HG03097 (cell line): Measurements from ENCODE around the gene MYO18B.
"Not testable (repeated sequence)": the region's sequence is repeated elsewhere in the genome, so short reads cannot be mapped to it uniquely, and the experiment has no call there.

Experiments used
- ATAC-seq: cut with Tn5 transposase; IDR thresholded peaks from one replicate; pipeline ENCODE4 v1.9.1; 2021; ENCODE audit not compliant: unreplicated experiment, low FRiP score

The MYO18B gene

GRCh38 chr22:25741692-25742626 lies at the start of gene MYO18B:
MYO18B (plus strand) TSS chr22:25742188; CDS start chr22:25761093, 18,905 bp downstream.
- ATAC-seq = no peak

- ATAC-seq = no peak
These were observed 49.4 kb upstream of the MYO18B start for GRCh38 chr22:25692397-25693267.

GRCh38 chr22:25693268-25693565 lies 48.8 kb upstream of the MYO18B start:
- no peak for ATAC-seq

- no peak for ATAC-seq
These were observed 47.6 kb upstream of the MYO18B start for GRCh38 chr22:25694196-25694907.

- ATAC-seq = no peak
These were observed 46.8 kb upstream of the MYO18B start for GRCh38 chr22:25695146-25695545.

- no peak for ATAC-seq
These were observed 45.2 kb upstream of the MYO18B start for GRCh38 chr22:25696763-25697162.

- ATAC-seq = no peak
These were observed 44.8 kb upstream of the MYO18B start for GRCh38 chr22:25697181-25697664.

GRCh38 chr22:25697978-25698377 lies 44.0 kb upstream of the MYO18B start:
- ATAC-seq = no peak

GRCh38 chr22:25698461-25698860 lies 43.5 kb upstream of the MYO18B start:
- no peak for ATAC-seq

GRCh38 chr22:25698978-25699377 lies 43.0 kb upstream of the MYO18B start:
- no peak for ATAC-seq

GRCh38 chr22:25701056-25701780 lies 40.8 kb upstream of the MYO18B start:
- no peak for ATAC-seq

GRCh38 chr22:25702040-25702439 lies 39.9 kb upstream of the MYO18B start:
- no peak for ATAC-seq

GRCh38 chr22:25702571-25703167 lies 39.3 kb upstream of the MYO18B start:
- no peak for ATAC-seq

- no peak for ATAC-seq
These were observed 37.3 kb upstream of the MYO18B start for GRCh38 chr22:25704701-25705100.

GRCh38 chr22:25706197-25706596 lies 35.8 kb upstream of the MYO18B start:
- ATAC-seq = no peak

- ATAC-seq = not testable (repeated sequence)
These were observed 33.6 kb upstream of the MYO18B start for GRCh38 chr22:25708430-25708829.

GRCh38 chr22:25709758-25710157 lies 32.2 kb upstream of the MYO18B start:
- no peak for ATAC-seq

- no peak for ATAC-seq
These were observed 31.5 kb upstream of the MYO18B start for GRCh38 chr22:25710501-25710900.

- no peak for ATAC-seq
These were observed 30.5 kb upstream of the MYO18B start for GRCh38 chr22:25711491-25711890.
